Stimulated activated naive CD8-positive, alpha-beta T cell treated with anti-CD3 and anti-CD28 coated beads, Interleukin-15, Interleukin-2, amounts not matched to agents 100 U/mL and 50 U/mL, for 24 hours (primary cell): ENCODE results near the gene RPS10.
A peak's percentile ranks its signal among the peaks of the same experiment; 100 is the strongest.
"Not testable (repeated sequence)": the region's sequence is repeated elsewhere in the genome, so short reads cannot be mapped to it uniquely, and the experiment has no call there.

Experiments used
- ATAC-seq: fragments of 150-1000 bp; cut with Tn5 transposase; one replicate; pipeline ENCODE4 v1.10.0; 2021
- DNase-seq: peaks from one replicate; pipeline ENCODE4 v3.0.0; 2021

RPS10 gene

GRCh38 chr6:34447910-34448309 lies 22.0 kb upstream of the RPS10 start:
- no peak for ATAC-seq
- no peak for DNase-seq

GRCh38 chr6:34447386-34447785 lies 21.5 kb upstream of the RPS10 start:
- no peak for ATAC-seq

GRCh38 chr6:34445313-34445860 lies 19.5 kb upstream of the RPS10 start:
- ATAC-seq (no peak), DNase-seq (no peak)

More at GRCh38 chr6:34447386-34447785, 21.5 kb upstream of the RPS10 start:
- no peak for DNase-seq

- DNase-seq: no peak
- ATAC-seq: no peak
Measured at GRCh38 chr6:34441526-34441925, 15.7 kb upstream of the RPS10 start.

GRCh38 chr6:34439442-34439841 lies 13.6 kb upstream of the RPS10 start:
- ATAC-seq: no peak
- DNase-seq: no peak

GRCh38 chr6:34438705-34439104 lies 12.8 kb upstream of the RPS10 start:
- no peak for ATAC-seq
- DNase-seq: no peak

GRCh38 chr6:34437644-34437970 lies 11.7 kb upstream of the RPS10 start:
- DNase-seq (no peak), ATAC-seq (no peak)

- no peak for DNase-seq
- no peak for ATAC-seq
Measured at GRCh38 chr6:34436803-34437643, 11.2 kb upstream of the RPS10 start.

GRCh38 chr6:34435916-34436315 lies 10.0 kb upstream of the RPS10 start:
- DNase-seq: no peak
- ATAC-seq: no peak

GRCh38 chr6:34425132-34425497 lies 754 bp downstream of the RPS10 start:
- peak; percentile 25 for DNase-seq
- ATAC-seq: peak; percentile 1

- ATAC-seq (no peak), DNase-seq (no peak)
Measured at GRCh38 chr6:34424200-34425131, 1.4 kb downstream of the RPS10 start.

GRCh38 chr6:34423254-34423653 lies 2.6 kb downstream of the RPS10 start:
- no peak for ATAC-seq
- no peak for DNase-seq

GRCh38 chr6:34418367-34418766 lies 7.5 kb downstream of the RPS10 start:
- DNase-seq (no peak), ATAC-seq (no peak)

- DNase-seq (no peak), ATAC-seq (no peak)
Measured at GRCh38 chr6:34416877-34417371, 8.9 kb downstream of the RPS10 start.

- ATAC-seq: peak; percentile 36
Measured at GRCh38 chr6:34414999-34415858, 10.6 kb downstream of the RPS10 start.

GRCh38 chr6:34412643-34413214 lies 13.1 kb downstream of the RPS10 start:
- ATAC-seq (peak; percentile 15), DNase-seq (no peak)

More at GRCh38 chr6:34414999-34415858, 10.6 kb downstream of the RPS10 start:
- no peak for DNase-seq

- no peak for DNase-seq
- no peak for ATAC-seq
Measured at GRCh38 chr6:34412016-34412415, 13.9 kb downstream of the RPS10 start.

- ATAC-seq: not testable (repeated sequence)
Measured at GRCh38 chr6:34407915-34408314, 18.0 kb downstream of the RPS10 start.

GRCh38 chr6:34396518-34396917 lies 29.4 kb downstream of the RPS10 start:
- DNase-seq: no peak
- no peak for ATAC-seq

More at GRCh38 chr6:34407915-34408314, 18.0 kb downstream of the RPS10 start:
- DNase-seq: not testable (repeated sequence)

GRCh38 chr6:34393966-34394305 lies 31.9 kb downstream of the RPS10 start:
- ATAC-seq (no peak), DNase-seq (no peak)

GRCh38 chr6:34393191-34393965 lies 32.5 kb downstream of the RPS10 start:
- DNase-seq: peak; percentile 11
- ATAC-seq: no peak
